Thoracic aorta (tissue), 2 donors: ENCODE results near the gene WDR38. TPM values are rescaled to one million over a fixed set of nuclear protein-coding genes. Genes with fewer than 3 reads are reported as not detected.
"Not testable (repeated sequence)": the region's sequence is repeated elsewhere in the genome, so short reads cannot be mapped to it uniquely, and the experiment has no call there.

Experiments used
- ATAC-seq: fragments of 150-250 bp; one replicate; pipeline ENCODE4 v1.8.0; 2017; ENCODE audit warnings: low read depth; ENCODE audit not compliant: insufficient number of reproducible peaks, low FRiP score
- DNase-seq: peaks from one replicate; pipeline ENCODE4 v3.0.0-alpha.2; 2020; ENCODE audit warnings: low spot score
- H3K27ac ChIP-seq, 2 donors: fragments of 200-600 bp; sonication (generic); 1 replicate in 1 of 2; 2 replicates in 1 of 2; pipeline ENCODE4 v1.5.1; 2016; ENCODE audit warnings: mild to moderate bottlenecking in 2 of 2, moderate library complexity in 2 of 2
- H3K27me3 ChIP-seq: fragments of 200-600 bp; sonication (generic); replicated peaks from 2 replicates; pipeline ENCODE4 v1.6.0; 2016; ENCODE audit warnings: mild to moderate bottlenecking; ENCODE audit not compliant: insufficient read depth
- H3K36me3 ChIP-seq: fragments of 200-600 bp; sonication (generic); one replicate; pipeline ENCODE4 v1.5.1; 2016
- H3K4me1 ChIP-seq, 2 donors: fragments of 200-600 bp; sonication (generic); 1 replicate in 1 of 2; 2 replicates in 1 of 2; pipeline versions ENCODE4 v1.5.1 to v1.6.0; 2016; ENCODE audit warnings: low read depth in 2 of 2, mild to moderate bottlenecking in 1 of 2; ENCODE audit not compliant: control insufficient read depth in 1 of 2
- H3K4me3 ChIP-seq: fragments of 200-600 bp; sonication (generic); 2 replicates; pipeline ENCODE4 v1.5.1; 2016; ENCODE audit warnings: mild to moderate bottlenecking
- H3K9me3 ChIP-seq: fragments of 200-600 bp; sonication (generic); 2 replicates; pipeline ENCODE4 v1.5.1; 2016
- CTCF ChIP-seq: fragments of 200-600 bp; sonication (generic); IDR thresholded peaks from one replicate; pipeline ENCODE4 v1.5.1; 2019; ENCODE audit warnings: antibody characterized with exemption
- total RNA-seq, 2 donors: library from RNA; depleted of rRNA; stranded (reverse); fragments of >200 nt; gene quantifications; one replicate each; pipeline versions ENCODE4 v1.1.0 to v1.2.3, GENCODE V29; 2016

WDR38 gene
- total RNA-seq, 2 donors from 2014 or later = not detected

GRCh38 chr9:124841075-124841821, 12.0 kb upstream of the WDR38 start:
- Histone ChIP-seq H3K36me3 (no peaks in the 10 kb centered on the region), H3K27me3 (no peaks in the 10 kb centered on the region), H3K4me1 (no peaks in the 10 kb centered on the region), H3K27ac (no peak overlapping the region), H3K4me3 (no peak overlapping the region), H3K9me3 (no peaks in the 10 kb centered on the region)
- no peak for ATAC-seq
- TF ChIP-seq CTCF = no peak
- DNase-seq = no peak

GRCh38 chr9:124843456-124844034, 9.7 kb upstream of the WDR38 start:
- H3K27ac ChIP-seq = no peak overlapping the region
- ATAC-seq = no peak
- no peaks in the 10 kb centered on the region for H3K4me1 ChIP-seq
- no peaks in the 10 kb centered on the region for H3K9me3 ChIP-seq
- no peak overlapping the region for H3K4me3 ChIP-seq
- TF ChIP-seq CTCF = no peak
- H3K27me3 ChIP-seq = no peaks in the 10 kb centered on the region
- DNase-seq = no peak
- no peaks in the 10 kb centered on the region for H3K36me3 ChIP-seq

- H3K9me3 ChIP-seq = no peaks in the 10 kb centered on the region
- ATAC-seq (no peak), DNase-seq (no peak)
- H3K4me3 ChIP-seq = no peak overlapping the region
- H3K36me3 ChIP-seq = no peaks in the 10 kb centered on the region
- TF ChIP-seq CTCF = no peak
- H3K27ac ChIP-seq = no peak overlapping the region
- no peaks in the 10 kb centered on the region for H3K4me1 ChIP-seq
- no peaks in the 10 kb centered on the region for H3K27me3 ChIP-seq
Measured at GRCh38 chr9:124844291-124844690, 9.0 kb upstream of the WDR38 start.

GRCh38 chr9:124846467-124846866, 6.8 kb upstream of the WDR38 start:
- not testable (repeated sequence) for ATAC-seq, DNase-seq, H3K4me1 ChIP-seq, H3K36me3 ChIP-seq, H3K27ac ChIP-seq, H3K4me3 ChIP-seq, H3K9me3 ChIP-seq, H3K27me3 ChIP-seq

- DNase-seq (no peak), ATAC-seq (no peak)
- Histone ChIP-seq H3K4me3 (no peak overlapping the region), H3K4me1 (no peaks in the 10 kb centered on the region), H3K36me3 (no peaks in the 10 kb centered on the region), H3K27me3 (no peaks in the 10 kb centered on the region), H3K27ac (no peak overlapping the region), H3K9me3 (no peaks in the 10 kb centered on the region)
- no peak for TF ChIP-seq CTCF
Measured at GRCh38 chr9:124846969-124847368, 6.3 kb upstream of the WDR38 start.
